ENCODE results near the gene KIF25. TPM values are rescaled to one million over a fixed set of nuclear protein-coding genes. Genes with fewer than 3 reads are reported as not detected.
A peak's percentile ranks its signal among the peaks of the same experiment; 100 is the strongest.

Gene KIF25
- total RNA-seq, 1 donor from 2014 or later, result not detected

GRCh38 chr6:167966540-167966905 lies 30.9 kb upstream of the KIF25 start:
- peaks cover 62% of the 10 kb centered on the region for H3K36me3 Mint-ChIP-seq (ENCODE audit: unreplicated experiment)
- no peak for TF ChIP-seq CTCF (IDR thresholded peaks at IDR 0.05)
- no peak overlapping the region for H3K4me3 Mint-ChIP-seq (ENCODE audit: unreplicated experiment)
- peaks cover 19% of the 10 kb centered on the region for H3K4me1 Mint-ChIP-seq (ENCODE audit: unreplicated experiment)
- H3K27me3 Mint-ChIP-seq (ENCODE audit: unreplicated experiment), result no peaks in the 10 kb centered on the region
- H3K27ac Mint-ChIP-seq (ENCODE audit: unreplicated experiment), result no peak overlapping the region
- DNase-seq (ENCODE audit: extremely low spot score, unreplicated experiment), result no peak
- no peaks in the 10 kb centered on the region for H3K9me3 Mint-ChIP-seq (ENCODE audit: unreplicated experiment)

- DNase-seq (ENCODE audit: extremely low spot score, unreplicated experiment), result no peak
- H3K27ac Mint-ChIP-seq (ENCODE audit: unreplicated experiment), result no peak overlapping the region
- H3K4me1 Mint-ChIP-seq (ENCODE audit: unreplicated experiment), result peaks cover 19% of the 10 kb centered on the region
- no peaks in the 10 kb centered on the region for H3K9me3 Mint-ChIP-seq (ENCODE audit: unreplicated experiment)
- H3K36me3 Mint-ChIP-seq (ENCODE audit: unreplicated experiment), result peaks cover 54% of the 10 kb centered on the region
- TF ChIP-seq CTCF (IDR thresholded peaks at IDR 0.05), result peak; percentile 45
- no peak overlapping the region for H3K4me3 Mint-ChIP-seq (ENCODE audit: unreplicated experiment)
- H3K27me3 Mint-ChIP-seq (ENCODE audit: unreplicated experiment), result no peaks in the 10 kb centered on the region
Measured at GRCh38 chr6:167968091-167968490, 29.4 kb upstream of the KIF25 start.

- H3K27ac Mint-ChIP-seq (ENCODE audit: unreplicated experiment), result no peak overlapping the region
- H3K4me1 Mint-ChIP-seq (ENCODE audit: unreplicated experiment), result peaks cover 12% of the 10 kb centered on the region
- DNase-seq (ENCODE audit: extremely low spot score, unreplicated experiment), result no peak
- H3K4me3 Mint-ChIP-seq (ENCODE audit: unreplicated experiment), result no peak overlapping the region
- no peak for TF ChIP-seq CTCF (IDR thresholded peaks at IDR 0.05)
- H3K27me3 Mint-ChIP-seq (ENCODE audit: unreplicated experiment), result no peaks in the 10 kb centered on the region
- no peaks in the 10 kb centered on the region for H3K9me3 Mint-ChIP-seq (ENCODE audit: unreplicated experiment)
- peaks cover 42% of the 10 kb centered on the region for H3K36me3 Mint-ChIP-seq (ENCODE audit: unreplicated experiment)
Measured at GRCh38 chr6:167970230-167970629, 27.2 kb upstream of the KIF25 start.

GRCh38 chr6:167972193-167972592 lies 25.3 kb upstream of the KIF25 start:
- Mint-ChIP-seq H3K36me3 (ENCODE audit: unreplicated experiment) (peaks cover 27% of the 10 kb centered on the region), H3K27ac (ENCODE audit: unreplicated experiment) (no peak overlapping the region), H3K27me3 (ENCODE audit: unreplicated experiment) (no peaks in the 10 kb centered on the region), H3K9me3 (ENCODE audit: unreplicated experiment) (no peaks in the 10 kb centered on the region), H3K4me3 (ENCODE audit: unreplicated experiment) (no peak overlapping the region), H3K4me1 (ENCODE audit: unreplicated experiment) (peaks cover 7% of the 10 kb centered on the region)
- no peak for DNase-seq (ENCODE audit: extremely low spot score, unreplicated experiment)
- TF ChIP-seq CTCF (IDR thresholded peaks at IDR 0.05), result no peak

GRCh38 chr6:167973148-167973885 lies 24.2 kb upstream of the KIF25 start:
- DNase-seq (ENCODE audit: extremely low spot score, unreplicated experiment), result no peak
- H3K9me3 Mint-ChIP-seq (ENCODE audit: unreplicated experiment), result no peaks in the 10 kb centered on the region
- peaks cover 18% of the 10 kb centered on the region for H3K36me3 Mint-ChIP-seq (ENCODE audit: unreplicated experiment)
- H3K4me3 Mint-ChIP-seq (ENCODE audit: unreplicated experiment), result no peak overlapping the region
- no peak for TF ChIP-seq CTCF (IDR thresholded peaks at IDR 0.05)
- H3K27ac Mint-ChIP-seq (ENCODE audit: unreplicated experiment), result no peak overlapping the region
- no peaks in the 10 kb centered on the region for H3K27me3 Mint-ChIP-seq (ENCODE audit: unreplicated experiment)
- peaks cover 7% of the 10 kb centered on the region for H3K4me1 Mint-ChIP-seq (ENCODE audit: unreplicated experiment)

Measured in osteocyte (in vitro differentiated cells).